B cell (primary cell): ENCODE results near the gene SLC47A2. TPM values are rescaled to one million over a fixed set of nuclear protein-coding genes. Genes with fewer than 3 reads are reported as not detected.

ENCODE experiments used
- ATAC-seq: fragments of 200-7000 bp; cut with Tn5 transposase; one replicate; pipeline ENCODE4 v1.10.0; 2021; ENCODE audit warnings: low read depth, mild to moderate bottlenecking, moderate number of reproducible peaks, moderate library complexity
- CTCF ChIA-PET: fragments of 350-600 bp; sonication (Branson Sonifier 250); formaldehyde crosslinking; loops from one replicate; lab custom pipeline; 2021; ENCODE audit warnings: antibody characterized with exemption, inconsistent platforms; lab: Charles Lee
- POLR2A ChIA-PET: fragments of 350-600 bp; sonication (Branson Sonifier 250); formaldehyde crosslinking; loops from one replicate; lab custom pipeline; 2021; ENCODE audit warnings: antibody characterized with exemption; lab: Charles Lee
- DNase-seq: peaks from one replicate; pipeline ENCODE4 v3.0.0; 2013
- H2AFZ ChIP-seq: 2 replicates; pipeline ENCODE4 v1.6.1; 2012; ENCODE audit warnings: mild to moderate bottlenecking, low read depth, low read length; ENCODE audit not compliant: insufficient read depth, poor library complexity, severe bottlenecking
- H3K27ac ChIP-seq, 2 donors: 1 replicate in 1 of 2; 2 replicates in 1 of 2; pipeline ENCODE4 v1.5.1; 2012 to 2013; ENCODE audit warnings: low read length in 2 of 2, mild to moderate bottlenecking in 2 of 2, moderate library complexity in 1 of 2
- H3K27me3 ChIP-seq, 4 experiments: fragments of 200-600 bp in 1 of 4; sonication (generic) in 1 of 4; replicated peaks in 1 of 4; 1 replicate in 2 of 4; 2 replicates in 2 of 4; pipeline versions ENCODE4 v1.6.1 to v1.7.0; 2013 to 2016; ENCODE audit warnings: low read length in 3 of 4, mild to moderate bottlenecking in 2 of 4, mixed read lengths in 1 of 4, moderate library complexity in 1 of 4; ENCODE audit not compliant: insufficient read depth in 4 of 4, control insufficient read depth in 3 of 4; ENCODE audit errors: control extremely low read depth in 1 of 4
- H3K36me3 ChIP-seq, 2 experiments: replicated peaks in 1 of 2; 1 replicate in 1 of 2; 2 replicates in 1 of 2; pipeline versions ENCODE4 v1.6.1 to v1.7.1; 2013; ENCODE audit warnings: low read length in 1 of 2; ENCODE audit not compliant: insufficient read depth in 2 of 2, control insufficient read depth in 1 of 2; ENCODE audit errors: control extremely low read depth in 1 of 2, extremely low read depth in 1 of 2
- H3K4me1 ChIP-seq, 2 donors: fragments of 200-600 bp in 1 of 2; sonication (generic) in 1 of 2; 1 replicate in 1 of 2; 2 replicates in 1 of 2; pipeline versions ENCODE4 v1.5.1 to v1.6.1; 2013 to 2017; ENCODE audit warnings: low read length in 2 of 2; ENCODE audit not compliant: control insufficient read depth in 2 of 2, insufficient read depth in 2 of 2
- H3K4me2 ChIP-seq: replicated peaks from 2 replicates; pipeline ENCODE3; 2012; ENCODE audit warnings: mild to moderate bottlenecking, low read depth, low read length; ENCODE audit not compliant: poor library complexity, severe bottlenecking
- H3K4me3 ChIP-seq, 5 experiments: fragments of 200-600 bp in 1 of 5; sonication (generic) in 1 of 5; 1 replicate in 3 of 5; 2 replicates in 2 of 5; pipeline versions ENCODE4 v1.5.1 to v1.7.0; 2011 to 2016; ENCODE audit warnings: low read length in 4 of 5, mild to moderate bottlenecking in 4 of 5, low read depth in 2 of 5, control low read depth in 1 of 5, moderate library complexity in 1 of 5; ENCODE audit not compliant: insufficient read depth in 1 of 5; ENCODE audit errors: control extremely low read depth in 1 of 5, extremely low read depth in 1 of 5
- H3K79me2 ChIP-seq: fragments of 200-600 bp; sonication (generic); one replicate; pipeline ENCODE4 v1.6.0; 2016; ENCODE audit warnings: low read length; ENCODE audit not compliant: control insufficient read depth, insufficient read depth
- H3K9ac ChIP-seq: fragments of 200-600 bp; sonication (generic); 2 replicates; pipeline ENCODE4 v1.6.1; 2017; ENCODE audit warnings: mild to moderate bottlenecking, low read length, moderate library complexity
- H3K9me3 ChIP-seq, 3 donors: one replicate each; pipeline versions ENCODE4 v1.6.1 to v1.7.1; 2013; ENCODE audit warnings: low read length in 2 of 3; ENCODE audit not compliant: control insufficient read depth in 2 of 3, insufficient read depth in 1 of 3; ENCODE audit errors: control extremely low read depth in 1 of 3
- H4K20me1 ChIP-seq: 2 replicates; pipeline ENCODE4 v1.6.0; 2012; ENCODE audit warnings: mild to moderate bottlenecking, low read length; ENCODE audit not compliant: insufficient read depth, control insufficient read depth, poor library complexity, severe bottlenecking
- H3K27ac Mint-ChIP-seq: one replicate; pipeline ENCODE4 v1.8.0; 2021; ENCODE audit warnings: mixed read lengths
- H3K27me3 Mint-ChIP-seq: one replicate; pipeline ENCODE4 v1.8.0; 2021; ENCODE audit warnings: mixed read lengths
- H3K4me1 Mint-ChIP-seq: one replicate; pipeline ENCODE4 v1.8.0; 2021; ENCODE audit warnings: mixed read lengths
- H3K4me3 Mint-ChIP-seq: one replicate; pipeline ENCODE4 v1.8.0; 2021; ENCODE audit warnings: mixed read lengths
- H3K9me3 Mint-ChIP-seq: one replicate; pipeline ENCODE4 v1.8.0; 2022; ENCODE audit warnings: mixed read lengths; ENCODE audit not compliant: insufficient read depth
- CTCF ChIP-seq: fragments of 200-600 bp; IDR thresholded peaks from one replicate; pipeline ENCODE4 v1.8.0; 2022; ENCODE audit warnings: antibody characterized with exemption, mild to moderate bottlenecking
- EZH2 ChIP-seq: IDR thresholded peaks from 2 replicates; pipeline ENCODE4 v1.6.1; 2012; ENCODE audit warnings: borderline replicate concordance, low read depth, mild to moderate bottlenecking, moderate library complexity, low read length; ENCODE audit not compliant: insufficient read depth, poor library complexity, severe bottlenecking
- WGBS: methylation state at CpG from one replicate; pipeline ENCODE4 v1.1.5; 2013; ENCODE audit warnings: missing lambda C conversion rate; ENCODE audit not compliant: insufficient coverage; 5-methylcytosine and 5-hydroxymethylcytosine counted together
- intact Hi-C: fragments of 100-400 bp; cut with micrococcal nuclease; formaldehyde crosslinking; loops from one replicate; pipeline ENCODE4 v1.10.0; 2022
- polyA plus RNA-seq: library from polyadenylated mRNA; depleted of rRNA; stranded (reverse); fragments of >200 nt; gene quantifications from 2 replicates; pipeline ENCODE4 v1.2.3, GENCODE V29; 2012
- total RNA-seq, 2 donors: library from RNA; stranded (reverse); fragments of 120-200 nt in 1 of 2; gene quantifications; 1 replicate in 1 of 2; 2 replicates in 1 of 2; pipeline versions ENCODE4 v1.2.3 to v1.2.4, GENCODE V29; 2013 to 2022

SLC47A2 gene
- total and polyA plus RNA-seq, 2 donors (not counting 1 experiment from before 2014, with no cell fraction given): not detected

GRCh38 chr17:19719355-19720209, 3.2 kb upstream of the SLC47A2 start:
- H3K27ac Mint-ChIP-seq: no peak overlapping the region

GRCh38 chr17:19718613-19719354, 2.4 kb upstream of the SLC47A2 start:
- no peak for TF ChIP-seq EZH2
- no peak for TF ChIP-seq CTCF
- DNase-seq (no peak), ATAC-seq (no peak)
- H2AFZ ChIP-seq: no peak overlapping the region
- no peaks in the 10 kb centered on the region for H4K20me1 ChIP-seq
- no peak overlapping the region for H3K9ac ChIP-seq
- H3K4me1 Mint-ChIP-seq: no peaks in the 10 kb centered on the region
- H3K9me3 Mint-ChIP-seq: no peaks in the 10 kb centered on the region
- no peaks in the 10 kb centered on the region for H3K4me1 ChIP-seq
- 83% methylated on average over 15 of the region's 18 CpGs for WGBS
- H3K36me3 ChIP-seq: no peaks in the 10 kb centered on the region
- no peaks in the 10 kb centered on the region for H3K9me3 ChIP-seq
- no peak overlapping the region for H3K4me2 ChIP-seq
- H3K4me3 ChIP-seq: no peak overlapping the region
- H3K27ac ChIP-seq: no peak overlapping the region
- CTCF ChIA-PET: interaction anchor here (1.1 kb wide), 1 partner anchor 48 kb away, joined by 4 read pairs; no protein-coding TSS in a partner anchor
- peaks cover 3% of the 10 kb centered on the region for H3K27me3 Mint-ChIP-seq
- no peaks in the 10 kb centered on the region for H3K79me2 ChIP-seq
- POLR2A ChIA-PET: no interaction called here
- H3K27me3 ChIP-seq: no peaks in the 10 kb centered on the region
- H3K4me3 Mint-ChIP-seq: no peak overlapping the region
- intact Hi-C loops: no loop called here
- no peak overlapping the region for H3K27ac Mint-ChIP-seq

More at GRCh38 chr17:19719355-19720209, 3.2 kb upstream of the SLC47A2 start:
- Histone ChIP-seq H3K79me2 (no peaks in the 10 kb centered on the region), H3K4me1 (peaks cover 6% of the 10 kb centered on the region in 2 donors), H3K9ac (no peak overlapping the region), H3K27ac (no peak overlapping the region), H3K36me3 (no peaks in the 10 kb centered on the region), H3K4me3 (no peak overlapping the region), H3K4me2 (no peak overlapping the region), H4K20me1 (no peaks in the 10 kb centered on the region), H3K27me3 (no peaks in the 10 kb centered on the region), H2AFZ (no peak overlapping the region), H3K9me3 (no peaks in the 10 kb centered on the region)
- no peak for ATAC-seq
- H3K4me3 Mint-ChIP-seq: no peak overlapping the region
- intact Hi-C loops: no loop called here
- WGBS: 96% methylated on average over 22 of the region's 23 CpGs
- no peaks in the 10 kb centered on the region for H3K9me3 Mint-ChIP-seq
- no peak for TF ChIP-seq EZH2
- DNase-seq: no peak
- ChIA-PET CTCF (interaction anchor here (1.1 kb wide), 1 partner anchor 47 kb away, joined by 4 read pairs; no protein-coding TSS in a partner anchor), POLR2A (no interaction called here)
- H3K27me3 Mint-ChIP-seq: peaks cover 3% of the 10 kb centered on the region
- peaks cover 6% of the 10 kb centered on the region for H3K4me1 Mint-ChIP-seq
